ENCODE data around the gene GLCCI1.

The GLCCI1 gene

GRCh38 chr7:8105449-8106095 lies 137.0 kb downstream of the GLCCI1 start:
- no peak for DNase-seq

DNA sequence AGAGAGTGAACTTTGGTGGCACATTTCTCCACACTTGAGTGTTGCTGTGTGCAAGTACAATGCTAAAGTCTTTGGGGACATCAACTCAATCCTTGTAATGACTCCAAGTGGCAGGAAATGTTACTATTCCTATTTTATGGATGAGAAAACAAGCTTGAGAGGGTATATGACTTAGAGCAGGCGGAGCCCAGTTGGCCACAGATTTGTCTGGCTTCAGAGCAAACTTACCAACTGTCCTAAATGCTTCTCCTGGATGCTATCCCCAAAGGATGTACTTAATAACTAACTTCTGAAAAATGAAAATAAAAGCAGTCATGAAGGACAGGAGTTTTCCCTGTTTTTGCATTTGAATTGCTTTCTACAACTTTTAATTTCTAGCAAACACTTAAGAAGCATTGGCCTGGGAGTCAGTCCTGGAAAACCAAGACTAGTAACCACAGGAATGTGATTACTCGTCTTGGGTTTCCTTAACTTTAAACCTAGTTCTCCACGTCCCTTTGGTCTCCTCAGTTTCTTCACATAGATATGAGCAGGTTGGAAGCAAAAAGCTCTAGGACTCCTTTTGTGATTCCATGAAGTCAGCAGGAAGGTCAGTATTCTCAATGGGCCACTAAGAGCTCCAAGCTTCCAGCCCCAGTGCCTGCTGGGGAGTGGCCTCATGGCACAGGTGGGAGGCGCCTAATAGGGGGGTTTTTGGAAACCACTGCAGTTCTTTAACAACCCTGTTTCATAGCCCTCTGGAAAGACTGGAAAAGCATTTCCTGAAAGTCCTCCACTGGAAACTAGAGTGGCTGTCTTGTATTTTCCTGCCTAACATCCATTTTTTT lies 140.8 kb downstream of the GLCCI1 start:
- DNase-seq = no peak

DNA sequence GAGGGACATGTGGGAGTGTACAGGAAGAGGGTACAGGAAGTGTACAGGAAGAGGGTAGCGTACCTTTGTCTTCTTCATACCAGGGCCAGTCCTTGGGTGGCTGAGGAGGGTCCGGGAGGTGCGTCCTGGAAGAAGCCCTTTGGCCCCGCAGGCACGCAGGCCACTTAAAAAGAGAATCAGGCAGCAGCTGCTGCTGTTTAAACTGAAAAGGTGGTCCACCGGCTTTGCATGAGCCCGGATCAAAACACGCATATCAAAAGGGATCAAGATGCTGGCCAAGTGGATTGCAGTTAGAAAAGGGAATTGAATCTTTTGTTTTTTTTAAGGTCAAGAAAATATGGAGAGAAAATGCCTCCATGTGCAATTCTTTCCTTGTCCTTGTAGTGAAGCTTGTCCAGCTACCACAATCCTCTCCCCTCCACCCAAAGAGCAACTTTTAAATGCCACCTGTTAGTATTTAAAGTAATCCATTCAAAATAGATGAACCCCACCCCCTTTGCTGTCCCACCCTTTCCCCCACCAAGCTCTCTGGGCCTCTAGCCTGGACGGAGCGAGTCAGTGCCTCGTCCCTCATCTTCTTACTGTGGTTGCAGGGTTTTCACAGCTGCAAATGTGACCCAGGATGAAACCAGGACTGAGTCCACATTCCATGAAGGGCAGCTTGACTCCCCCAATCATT lies 142.8 kb downstream of the GLCCI1 start:
- no peak for DNase-seq

DNA sequence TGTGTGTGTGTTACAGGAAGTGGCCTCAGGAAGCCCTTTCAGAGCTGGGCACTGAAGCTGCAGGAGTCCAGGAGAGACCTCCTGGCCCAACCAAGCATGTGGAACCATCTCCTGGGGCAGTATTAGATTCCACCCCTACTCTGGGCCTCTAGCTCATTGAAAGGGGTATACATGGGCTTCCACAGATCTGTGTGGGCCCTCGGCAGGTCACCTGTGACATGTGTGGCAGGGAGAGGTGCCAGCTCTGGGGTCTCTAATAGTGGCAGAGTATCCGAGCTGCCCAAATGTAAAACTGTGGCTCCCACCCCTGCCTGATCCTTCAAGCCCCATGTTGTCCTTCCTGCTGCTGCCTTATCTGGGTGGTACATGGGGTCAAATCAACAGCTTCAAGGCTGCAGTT lies 144.1 kb downstream of the GLCCI1 start:
- DNase-seq = no peak

GRCh38 chr7:8113184-8113583 lies 144.6 kb downstream of the GLCCI1 start:
- no peak for DNase-seq

DNA sequence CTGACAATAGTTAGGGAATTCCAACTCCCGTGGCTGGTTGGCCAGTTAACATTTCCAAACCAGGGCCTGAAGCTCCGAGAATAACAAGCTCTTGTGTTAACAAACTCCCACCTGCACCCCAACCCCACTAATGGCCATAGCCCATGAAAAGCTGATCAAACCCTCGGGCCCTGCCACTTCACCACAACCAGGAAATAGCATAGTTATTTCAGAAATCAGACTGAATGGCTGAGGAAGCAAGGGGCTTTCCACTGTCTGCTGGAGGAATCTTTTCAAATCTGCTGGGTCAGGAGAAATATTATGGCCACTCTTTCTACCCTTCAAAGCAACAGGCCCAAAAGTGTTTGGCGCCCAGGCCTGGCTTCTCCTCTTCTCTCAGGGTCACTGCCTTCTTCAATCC lies 145.6 kb downstream of the GLCCI1 start:
- DNase-seq = no peak

- no peak for DNase-seq
Measured at GRCh38 chr7:8115547-8116402, 147.2 kb downstream of the GLCCI1 start.

- DNase-seq = no peak
Measured at GRCh38 chr7:8117195-8117594, 148.6 kb downstream of the GLCCI1 start.

DNA sequence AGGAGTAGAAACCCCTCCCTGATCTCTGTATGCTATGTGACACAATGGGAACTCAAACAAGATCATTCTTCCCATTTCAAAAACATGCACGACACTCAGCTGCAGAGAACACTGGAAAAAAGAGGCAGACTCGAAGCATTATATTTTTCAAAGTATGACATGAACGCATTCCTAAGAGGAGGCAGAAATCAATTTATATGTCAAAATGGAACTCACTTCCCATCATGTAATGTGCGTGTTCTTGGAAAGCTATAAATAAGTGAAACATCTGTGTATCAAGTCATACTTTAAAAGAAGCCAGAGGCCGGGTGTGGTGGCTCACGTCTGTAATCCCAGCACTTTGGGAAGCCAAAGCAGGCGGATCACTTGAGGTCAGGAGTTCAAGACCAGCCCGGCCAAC lies 150.7 kb downstream of the GLCCI1 start:
- DNase-seq = no peak

DNA sequence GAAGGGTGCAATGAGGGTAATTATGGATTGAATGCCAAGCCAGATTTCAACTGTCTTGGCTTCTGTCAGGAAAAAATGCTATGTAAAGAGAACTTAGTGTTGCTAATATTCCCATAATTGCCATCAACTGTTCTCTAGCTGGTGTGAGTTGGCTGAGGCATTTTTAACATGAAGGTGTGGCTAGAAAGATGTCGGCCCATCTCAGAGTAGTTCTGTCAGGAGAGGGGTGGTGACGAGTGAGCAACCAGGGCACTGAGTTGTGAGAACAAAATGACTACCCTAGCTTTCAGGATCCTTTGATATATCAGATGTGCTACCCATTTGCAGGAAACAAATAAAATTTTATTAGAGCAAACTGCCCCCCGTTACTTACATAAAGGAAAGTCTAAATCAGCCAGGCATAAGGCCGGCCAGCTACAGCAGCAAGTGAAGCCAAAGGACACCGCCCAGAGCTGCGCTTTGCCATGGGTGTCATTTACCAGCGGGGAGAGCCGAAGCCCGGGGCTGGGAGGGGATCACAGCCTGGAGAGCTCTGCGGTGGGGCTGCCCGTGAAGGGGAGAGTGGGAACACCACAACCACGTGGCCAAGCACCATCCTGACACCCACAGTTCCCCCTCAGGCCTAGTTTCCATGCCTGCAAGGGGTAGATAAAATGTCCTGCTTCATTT lies 151.9 kb downstream of the GLCCI1 start:
- no peak for DNase-seq

- no peak for DNase-seq
Measured at GRCh38 chr7:8121243-8121642, 152.6 kb downstream of the GLCCI1 start.

- peak; percentile 81 for DNase-seq
Measured at GRCh38 chr7:8125680-8126444, 157.3 kb downstream of the GLCCI1 start.

DNA sequence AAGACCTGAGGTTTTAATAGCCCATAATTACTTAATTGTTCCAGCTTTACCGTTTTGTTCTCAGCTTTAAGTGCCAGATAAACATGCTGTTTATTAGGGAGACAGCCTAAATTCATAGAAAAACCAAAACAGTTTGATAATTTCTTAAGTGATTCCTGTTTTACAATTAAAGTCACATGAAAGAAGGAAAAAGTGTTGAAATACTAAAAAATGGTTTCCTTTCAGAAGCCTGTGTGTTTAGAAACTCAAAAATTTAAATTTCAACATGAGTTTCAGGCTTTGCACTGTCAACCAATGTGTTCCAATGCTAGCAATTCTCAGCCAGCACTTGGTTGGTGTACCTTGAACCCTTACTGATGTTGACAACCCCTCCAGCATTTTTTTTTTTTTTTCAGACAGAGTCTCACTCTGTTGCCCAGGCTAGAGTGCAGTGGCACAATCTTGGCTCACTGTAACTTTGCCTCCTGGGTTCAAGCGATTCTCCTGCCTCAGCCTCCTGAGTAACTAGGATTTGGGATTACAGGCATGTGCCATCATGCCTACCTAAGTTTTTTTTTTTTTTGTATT lies 158.1 kb downstream of the GLCCI1 start:
- no peak for DNase-seq

- DNase-seq = no peak
Measured at GRCh38 chr7:8128449-8129317, 160.1 kb downstream of the GLCCI1 start.

GRCh38 chr7:8129318-8129659 lies 160.7 kb downstream of the GLCCI1 start:
- no peak for DNase-seq

- no peak for DNase-seq
Measured at GRCh38 chr7:8130663-8131062, 162.1 kb downstream of the GLCCI1 start.

DNA sequence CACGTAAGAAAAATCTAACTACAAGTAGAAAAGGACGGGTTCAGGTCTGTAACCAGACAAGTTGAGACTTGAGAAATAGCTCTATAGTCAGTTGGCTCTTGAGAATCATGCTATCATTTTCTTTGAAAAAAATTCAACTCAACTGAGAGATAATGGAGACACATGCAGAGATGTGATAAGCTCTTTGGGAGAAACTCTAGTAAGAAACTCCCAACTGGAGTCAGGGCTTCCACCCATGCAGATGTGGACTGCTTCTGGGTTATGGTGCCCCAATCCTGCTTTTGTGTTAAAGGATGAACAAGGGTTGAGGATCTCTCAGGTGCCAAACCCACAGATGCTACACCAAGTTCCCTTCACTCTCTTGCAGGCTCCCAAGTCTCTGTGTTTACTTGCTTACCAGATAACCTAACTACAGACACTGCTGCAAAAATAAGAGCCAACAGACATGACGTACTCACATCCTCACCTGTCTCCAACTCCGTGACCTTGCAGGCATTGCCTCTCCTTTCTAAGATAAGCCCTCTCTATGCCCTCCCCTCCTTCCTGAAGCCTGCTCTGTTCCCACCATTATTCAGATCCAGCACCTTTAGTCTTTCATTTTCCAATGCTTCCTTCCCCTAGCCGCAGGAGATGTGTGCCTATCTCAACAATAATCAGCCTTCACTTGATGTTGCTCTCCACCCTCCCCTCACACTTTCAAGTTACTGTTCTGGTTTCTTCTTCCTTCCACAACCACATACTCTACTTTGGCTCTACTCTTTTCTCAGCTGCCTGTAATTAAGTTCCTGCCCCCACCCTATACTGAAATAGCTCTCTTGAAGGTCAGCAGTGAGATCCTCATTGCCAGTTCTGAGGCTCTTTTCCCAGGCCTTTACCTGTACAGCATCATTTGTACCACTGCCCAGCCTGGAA lies 163.4 kb downstream of the GLCCI1 start:
- no peak for DNase-seq

DNA sequence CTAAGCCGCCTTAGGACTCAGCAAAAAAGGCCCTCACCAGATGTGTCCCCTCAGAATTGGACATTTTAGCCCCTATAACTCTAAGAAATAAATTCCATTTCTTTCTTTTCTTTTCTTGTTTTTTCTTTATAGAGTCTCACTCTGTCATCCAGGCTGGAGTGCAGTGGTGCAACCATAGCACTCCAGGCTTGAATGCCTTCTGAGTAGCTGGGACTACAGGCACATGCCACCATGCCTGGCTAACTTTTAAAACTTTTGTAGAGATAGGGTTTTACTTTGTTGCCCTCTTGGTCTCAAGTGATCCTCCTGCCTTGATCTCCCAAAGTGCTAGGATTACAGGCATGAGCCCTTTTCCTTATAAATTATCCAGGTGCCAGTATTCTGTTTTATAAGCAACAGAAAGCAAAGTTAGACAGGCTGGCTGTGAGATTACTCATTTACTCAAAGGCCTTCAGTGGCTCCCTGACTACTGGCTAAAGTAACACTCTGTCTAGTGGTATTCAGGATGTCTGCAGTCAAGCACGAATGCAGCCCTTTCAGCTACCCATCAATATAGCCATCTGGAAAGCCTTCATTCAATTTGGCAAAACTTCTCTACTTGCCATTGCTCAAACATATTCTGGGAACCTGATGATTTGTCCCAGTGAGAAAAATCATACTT lies 164.7 kb downstream of the GLCCI1 start:
- DNase-seq = no peak
